ENCODE results near the gene CPNE4. TPM values are rescaled to one million over a fixed set of nuclear protein-coding genes. Genes with fewer than 3 reads are reported as not detected.

Gene CPNE4
- total RNA-seq, 1 experiment from 2014 or later, result 31.1 TPM

- intact Hi-C loops (cut with micrococcal nuclease; ENCODE audit: unreplicated experiment), result no loop called here
- BruUV-seq (replicated peaks), result no TSS peak
- no peak for DNase-seq
- CTCF ChIA-PET, result no interaction called here
- Mint-ChIP-seq H3K36me3 (ENCODE audit: insufficient read depth, unreplicated experiment) (no peaks in the 10 kb centered on the region), H3K4me3 (ENCODE audit: low read depth, unreplicated experiment) (no peak overlapping the region), H3K27ac (ENCODE audit: unreplicated experiment) (no peak overlapping the region), H3K27me3 (ENCODE audit: unreplicated experiment) (no peaks in the 10 kb centered on the region), H3K4me1 (ENCODE audit: low read depth, unreplicated experiment) (no peaks in the 10 kb centered on the region), H3K9me3 (ENCODE audit: low read depth, unreplicated experiment) (peaks cover 5% of the 10 kb centered on the region)
- TF ChIP-seq CTCF (IDR thresholded peaks at IDR 0.05; ENCODE audit: unreplicated experiment), result no peak
Observed at GRCh38 chr3:131831608-131832007, 203.2 kb downstream of the CPNE4 start.

GRCh38 chr3:131821191-131821762 lies 213.5 kb downstream of the CPNE4 start:
- CTCF ChIA-PET, result no interaction called here
- no peak overlapping the region for H3K27ac Mint-ChIP-seq (ENCODE audit: unreplicated experiment)
- no peak overlapping the region for H3K4me3 Mint-ChIP-seq (ENCODE audit: low read depth, unreplicated experiment)
- H3K27me3 Mint-ChIP-seq (ENCODE audit: unreplicated experiment), result no peaks in the 10 kb centered on the region
- H3K9me3 Mint-ChIP-seq (ENCODE audit: low read depth, unreplicated experiment), result no peaks in the 10 kb centered on the region
- no peaks in the 10 kb centered on the region for H3K4me1 Mint-ChIP-seq (ENCODE audit: low read depth, unreplicated experiment)
- intact Hi-C loops (cut with micrococcal nuclease; ENCODE audit: unreplicated experiment), result no loop called here
- H3K36me3 Mint-ChIP-seq (ENCODE audit: insufficient read depth, unreplicated experiment), result no peaks in the 10 kb centered on the region
- no peak for DNase-seq
- no TSS peak for BruUV-seq (replicated peaks)
- TF ChIP-seq CTCF (IDR thresholded peaks at IDR 0.05; ENCODE audit: unreplicated experiment), result no peak

GRCh38 chr3:131819381-131820055 lies 215.3 kb downstream of the CPNE4 start:
- CTCF ChIA-PET, result no interaction called here
- Mint-ChIP-seq H3K4me3 (ENCODE audit: low read depth, unreplicated experiment) (no peak overlapping the region), H3K9me3 (ENCODE audit: low read depth, unreplicated experiment) (no peaks in the 10 kb centered on the region), H3K36me3 (ENCODE audit: insufficient read depth, unreplicated experiment) (no peaks in the 10 kb centered on the region), H3K4me1 (ENCODE audit: low read depth, unreplicated experiment) (no peaks in the 10 kb centered on the region), H3K27me3 (ENCODE audit: unreplicated experiment) (no peaks in the 10 kb centered on the region), H3K27ac (ENCODE audit: unreplicated experiment) (no peak overlapping the region)
- BruUV-seq (replicated peaks), result no TSS peak
- no peak for DNase-seq
- no peak for TF ChIP-seq CTCF (IDR thresholded peaks at IDR 0.05; ENCODE audit: unreplicated experiment)
- intact Hi-C loops (cut with micrococcal nuclease; ENCODE audit: unreplicated experiment), result no loop called here

GRCh38 chr3:131812433-131812832 lies 222.4 kb downstream of the CPNE4 start:
- intact Hi-C loops (cut with micrococcal nuclease; ENCODE audit: unreplicated experiment), result no loop called here
- TF ChIP-seq CTCF (IDR thresholded peaks at IDR 0.05; ENCODE audit: unreplicated experiment), result no peak
- no peak for DNase-seq
- H3K9me3 Mint-ChIP-seq (ENCODE audit: low read depth, unreplicated experiment), result no peaks in the 10 kb centered on the region
- no peak overlapping the region for H3K27ac Mint-ChIP-seq (ENCODE audit: unreplicated experiment)
- H3K4me1 Mint-ChIP-seq (ENCODE audit: low read depth, unreplicated experiment), result peaks cover 7% of the 10 kb centered on the region
- no TSS peak for BruUV-seq (replicated peaks)
- CTCF ChIA-PET, result interaction anchor here (0.6 to 0.7 kb wide), 2 partner anchors 15 to 1536 kb away, joined by 3 to 5 read pairs; no protein-coding TSS in a partner anchor
- H3K27me3 Mint-ChIP-seq (ENCODE audit: unreplicated experiment), result no peaks in the 10 kb centered on the region
- H3K4me3 Mint-ChIP-seq (ENCODE audit: low read depth, unreplicated experiment), result no peak overlapping the region
- H3K36me3 Mint-ChIP-seq (ENCODE audit: insufficient read depth, unreplicated experiment), result no peaks in the 10 kb centered on the region
